Stimulated activated naive B cell treated with anti-CD40 and anti-IgM and Interleukin-4, amounts not matched to agents 10 μg/mL and 1 μg/mL and 100 μg/mL, for 72 hours (primary cell): Measurements from ENCODE around the gene CD248.

Experiments
- ATAC-seq, 2 donors: fragments of 150-1000 bp; cut with Tn5 transposase; replicated peaks; 2 replicates each; pipeline ENCODE4 v1.10.0; 2021; ENCODE audit warnings: moderate library complexity in 1 of 2
- DNase-seq: peaks from one replicate; pipeline ENCODE4 v3.0.0; 2021
- H3K27ac Mint-ChIP-seq: one replicate; pipeline ENCODE4 v1.8.0; 2022; ENCODE audit warnings: mild to moderate bottlenecking, mixed read lengths
- H3K27me3 Mint-ChIP-seq, 2 donors: one replicate each; pipeline ENCODE4 v1.8.0; 2022; ENCODE audit warnings: mixed read lengths in 2 of 2
- H3K36me3 Mint-ChIP-seq, 2 donors: one replicate each; pipeline ENCODE4 v1.8.0; 2022; ENCODE audit warnings: mixed read lengths in 2 of 2, mild to moderate bottlenecking in 1 of 2
- H3K4me1 Mint-ChIP-seq, 2 donors: one replicate each; pipeline ENCODE4 v1.8.0; 2022; ENCODE audit warnings: mixed read lengths in 2 of 2, mild to moderate bottlenecking in 1 of 2
- H3K4me3 Mint-ChIP-seq, 2 donors: one replicate each; pipeline ENCODE4 v1.8.0; 2022; ENCODE audit warnings: mild to moderate bottlenecking in 2 of 2, mixed read lengths in 2 of 2, moderate library complexity in 1 of 2
- H3K9me3 Mint-ChIP-seq, 2 donors: one replicate each; pipeline ENCODE4 v1.8.0; 2022; ENCODE audit warnings: mixed read lengths in 2 of 2, mild to moderate bottlenecking in 1 of 2

Gene CD248

GRCh38 chr11:66337103-66337899 lies 20.5 kb upstream of the CD248 start:
- Mint-ChIP-seq H3K27ac (peak overlapping the region; percentile 90), H3K9me3 (no peaks in the 10 kb centered on the region), H3K27me3 (peaks cover 10 to 18% of the 10 kb centered on the region in 2 donors), H3K36me3 (peaks cover 44 to 45% of the 10 kb centered on the region in 2 donors), H3K4me1 (peaks cover 27 to 41% of the 10 kb centered on the region in 2 donors), H3K4me3 (peak overlapping the region; percentile 62 to 82)
- DNase-seq (no peak), ATAC-seq (no peak)

GRCh38 chr11:66336234-66337102 lies 19.6 kb upstream of the CD248 start, which contains the start of gene RIN1:
Gene RIN1, minus strand, starts transcription at chr11:66336434. Its CDS starts 32 bp downstream, at chr11:66336402.
- peak within 1 kb of the TSS; percentile 90 for H3K27ac Mint-ChIP-seq
- no peaks in the 10 kb centered on the region for H3K9me3 Mint-ChIP-seq
- peak; percentile 86 to 88 for ATAC-seq
- peaks cover 36 to 37% of the 10 kb centered on the region in 2 donors for H3K36me3 Mint-ChIP-seq
- peak within 1 kb of the TSS; percentile 62 to 82 for H3K4me3 Mint-ChIP-seq
- DNase-seq, result peak; percentile 60
- H3K27me3 Mint-ChIP-seq, result peaks cover 10 to 18% of the 10 kb centered on the region in 2 donors
- H3K4me1 Mint-ChIP-seq, result peaks cover 20 to 34% of the 10 kb centered on the region in 2 donors

GRCh38 chr11:66335531-66336233 lies 18.8 kb upstream of the CD248 start:
- Mint-ChIP-seq H3K36me3 (peaks cover 29 to 32% of the 10 kb centered on the region in 2 donors), H3K9me3 (no peaks in the 10 kb centered on the region), H3K27me3 (peaks cover 10 to 18% of the 10 kb centered on the region in 2 donors), H3K4me3 (peak overlapping the region; percentile 62 to 82), H3K27ac (peak overlapping the region; percentile 90), H3K4me1 (peaks cover 19 to 31% of the 10 kb centered on the region in 2 donors)
- ATAC-seq (peak; percentile 32 to 35), DNase-seq (no peak)

- Mint-ChIP-seq H3K4me3 (no peak overlapping the region), H3K36me3 (peaks cover 26 to 28% of the 10 kb centered on the region in 2 donors), H3K27ac (no peak overlapping the region), H3K27me3 (peaks cover 10 to 18% of the 10 kb centered on the region in 2 donors), H3K4me1 (peaks cover 19 to 31% of the 10 kb centered on the region in 2 donors), H3K9me3 (no peaks in the 10 kb centered on the region)
- ATAC-seq, result no peak
- no peak for DNase-seq
Observed at GRCh38 chr11:66334605-66335442, 18.0 kb upstream of the CD248 start.

DNA sequence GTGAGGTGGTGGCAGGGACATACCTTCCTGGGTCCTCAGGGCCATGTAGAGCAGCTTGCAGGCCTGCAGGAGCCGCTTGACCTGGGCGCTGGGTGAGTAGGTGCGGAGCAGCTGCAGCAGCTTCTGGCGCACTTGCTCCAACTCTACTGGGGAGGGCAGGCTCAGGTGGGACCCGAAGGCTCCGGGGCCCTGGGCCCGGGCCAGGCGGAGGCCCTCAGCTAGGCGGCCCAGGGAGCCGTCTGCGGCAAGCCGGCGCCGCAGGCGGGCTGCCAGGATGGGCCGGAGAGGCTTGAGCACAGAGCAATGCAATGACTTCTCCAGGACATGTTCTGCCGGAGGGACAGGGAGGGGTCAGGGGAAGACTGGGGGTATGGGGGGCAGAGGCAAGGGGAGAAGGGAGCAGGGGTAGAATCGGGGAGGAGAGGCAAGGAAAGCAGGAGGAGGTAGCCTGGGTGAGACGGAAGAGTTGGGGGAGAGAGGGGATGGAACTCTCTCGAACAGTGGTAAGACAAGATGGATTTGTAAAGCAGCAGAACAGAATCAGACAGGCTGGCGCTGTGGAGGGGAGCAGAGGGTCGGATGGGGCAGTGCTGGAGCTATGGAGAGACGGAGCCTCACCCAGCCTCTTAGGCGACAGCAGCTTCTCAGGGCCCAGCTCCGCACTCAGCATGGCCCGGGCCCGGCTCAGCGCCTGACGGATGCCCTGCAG lies 17.2 kb upstream of the CD248 start:
- peaks cover 10 to 18% of the 10 kb centered on the region in 2 donors for H3K27me3 Mint-ChIP-seq
- H3K36me3 Mint-ChIP-seq, result peaks cover 22 to 24% of the 10 kb centered on the region in 2 donors
- H3K9me3 Mint-ChIP-seq, result no peaks in the 10 kb centered on the region
- DNase-seq (no peak), ATAC-seq (no peak)
- no peak overlapping the region for H3K4me3 Mint-ChIP-seq
- peaks cover 19 to 32% of the 10 kb centered on the region in 2 donors for H3K4me1 Mint-ChIP-seq
- no peak overlapping the region for H3K27ac Mint-ChIP-seq

- DNase-seq (no peak), ATAC-seq (no peak)
- H3K36me3 Mint-ChIP-seq, result peaks cover 16 to 18% of the 10 kb centered on the region in 2 donors
- H3K9me3 Mint-ChIP-seq, result no peaks in the 10 kb centered on the region
- peaks cover 10 to 18% of the 10 kb centered on the region in 2 donors for H3K27me3 Mint-ChIP-seq
- no peak overlapping the region for H3K4me3 Mint-ChIP-seq
- H3K4me1 Mint-ChIP-seq, result peaks cover 24 to 39% of the 10 kb centered on the region in 2 donors
- no peak overlapping the region for H3K27ac Mint-ChIP-seq
Observed at GRCh38 chr11:66333220-66333877, 16.5 kb upstream of the CD248 start.

DNA sequence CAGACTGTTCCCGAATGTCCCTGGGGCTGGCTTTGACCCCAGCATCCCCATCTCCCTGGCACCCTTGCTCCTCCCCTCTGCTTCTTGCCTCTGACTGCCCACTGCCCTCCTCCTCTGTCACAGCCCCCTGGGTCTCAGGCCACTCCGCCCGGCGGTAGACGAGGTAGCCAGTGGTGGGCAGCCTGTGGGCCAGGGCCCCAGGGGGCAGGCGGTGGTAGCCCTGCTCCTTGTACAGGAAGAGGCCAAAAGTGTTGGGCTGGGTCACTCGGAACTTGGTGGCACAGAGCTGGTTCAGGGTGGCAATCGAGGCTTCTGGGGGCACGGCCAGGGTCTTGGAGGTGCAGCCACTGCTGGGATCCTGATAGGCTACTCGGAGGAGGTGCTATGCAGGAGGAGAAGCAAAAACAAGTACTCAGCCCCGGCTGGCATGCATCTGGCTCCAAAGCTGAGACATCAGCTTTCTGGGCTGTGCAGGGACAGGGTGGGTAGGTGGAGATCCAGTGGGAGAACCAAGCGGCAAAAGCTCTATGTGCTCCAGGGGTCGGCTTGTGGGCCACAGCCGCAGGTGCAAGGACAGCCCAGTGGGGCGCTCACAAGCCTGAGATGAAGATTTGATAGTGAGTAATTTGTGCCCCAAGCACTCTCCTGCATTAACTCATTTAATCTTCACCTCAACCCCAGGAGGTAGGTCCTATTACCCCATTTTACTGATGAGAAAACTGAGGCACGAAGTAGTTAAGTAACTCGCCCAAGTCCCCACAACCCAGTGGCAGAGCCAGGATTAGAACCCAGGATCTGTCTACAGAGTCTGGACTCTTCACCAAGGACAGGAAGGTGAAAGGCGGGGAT lies 15.8 kb upstream of the CD248 start:
- H3K27me3 Mint-ChIP-seq, result peaks cover 10 to 18% of the 10 kb centered on the region in 2 donors
- H3K36me3 Mint-ChIP-seq, result peaks cover 14% of the 10 kb centered on the region in 2 donors
- peaks cover 31 to 43% of the 10 kb centered on the region in 2 donors for H3K4me1 Mint-ChIP-seq
- H3K9me3 Mint-ChIP-seq, result no peaks in the 10 kb centered on the region
- H3K4me3 Mint-ChIP-seq, result no peak overlapping the region
- ATAC-seq, result no peak
- DNase-seq, result no peak
- peak overlapping the region; percentile 85 for H3K27ac Mint-ChIP-seq

- Mint-ChIP-seq H3K36me3 (peaks cover 5 to 7% of the 10 kb centered on the region in 2 donors), H3K4me3 (no peak overlapping the region), H3K9me3 (no peaks in the 10 kb centered on the region), H3K4me1 (peaks cover 28 to 40% of the 10 kb centered on the region in 2 donors), H3K27me3 (peaks cover 10 to 16% of the 10 kb centered on the region in 2 donors), H3K27ac (peak overlapping the region; percentile 85)
- ATAC-seq, result no peak
- no peak for DNase-seq
Observed at GRCh38 chr11:66331542-66332370, 14.9 kb upstream of the CD248 start.

DNA sequence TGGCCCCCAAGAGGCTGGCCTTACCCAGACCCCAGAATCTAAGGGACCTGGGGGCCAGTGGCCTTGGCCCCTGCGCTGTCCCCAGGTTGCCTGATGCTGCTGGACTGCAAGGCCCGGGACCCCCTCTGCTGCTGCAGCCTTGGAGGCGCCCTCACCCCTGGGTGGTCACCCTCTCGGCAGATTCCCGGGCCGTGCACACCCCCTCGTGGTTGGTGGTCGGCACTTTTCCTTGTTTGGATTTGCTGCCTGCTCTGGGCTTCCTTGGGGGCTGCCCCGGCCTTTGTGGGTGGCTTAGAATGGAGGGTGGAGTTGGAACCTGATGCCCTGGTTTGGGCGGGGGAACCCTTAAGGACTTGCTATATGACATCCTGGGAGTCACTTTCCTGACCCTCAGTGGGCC lies 14.1 kb upstream of the CD248 start:
- peaks cover 4 to 8% of the 10 kb centered on the region in 2 donors for H3K27me3 Mint-ChIP-seq
- H3K4me3 Mint-ChIP-seq, result no peak overlapping the region
- H3K4me1 Mint-ChIP-seq, result peaks cover 23 to 36% of the 10 kb centered on the region in 2 donors
- DNase-seq, result no peak
- ATAC-seq, result no peak
- H3K27ac Mint-ChIP-seq, result no peak overlapping the region
- H3K36me3 Mint-ChIP-seq, result peaks cover 0 to 2% of the 10 kb centered on the region in 2 donors
- H3K9me3 Mint-ChIP-seq, result no peaks in the 10 kb centered on the region

DNA sequence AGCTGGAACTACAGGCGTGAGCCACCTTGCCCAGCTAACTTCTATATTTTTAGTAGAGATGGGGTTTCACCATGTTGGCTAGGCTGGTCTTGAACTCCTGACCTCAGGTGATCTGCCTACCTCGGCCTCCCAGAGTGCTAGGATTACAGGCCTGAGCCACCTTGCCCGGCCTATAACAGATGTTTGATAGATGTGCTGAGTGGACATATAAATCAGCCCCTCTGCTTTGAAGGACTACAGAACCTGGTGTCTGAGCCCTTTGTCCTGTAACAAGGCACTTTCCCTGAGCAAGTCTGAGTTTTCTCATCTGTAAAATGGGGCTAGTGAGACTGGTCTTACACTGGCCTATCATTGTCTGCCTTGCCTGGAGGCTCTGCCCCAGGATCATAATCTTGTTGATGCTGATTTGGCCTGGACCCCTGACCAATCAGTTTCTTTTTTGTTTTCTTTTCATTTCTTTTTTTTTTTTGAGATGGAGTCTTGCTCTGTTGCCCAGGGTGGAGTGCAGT lies 12.4 kb upstream of the CD248 start:
- no peaks in the 10 kb centered on the region for H3K27me3 Mint-ChIP-seq
- H3K4me1 Mint-ChIP-seq, result peaks cover 22 to 26% of the 10 kb centered on the region in 2 donors
- H3K9me3 Mint-ChIP-seq, result no peaks in the 10 kb centered on the region
- H3K4me3 Mint-ChIP-seq, result no peak overlapping the region
- peak overlapping the region; percentile 65 for H3K27ac Mint-ChIP-seq
- ATAC-seq (no peak), DNase-seq (no peak)
- no peaks in the 10 kb centered on the region for H3K36me3 Mint-ChIP-seq
